HCT116 (cell line): Measurements from ENCODE around the gene SCCPDH. TPM values are rescaled to one million over a fixed set of nuclear protein-coding genes. Genes with fewer than 3 reads are reported as not detected.

Source experiments
- ATAC-seq: fragments of 200-7000 bp; cut with Tn5 transposase; 2 replicates; pipeline ENCODE4 v1.9.1; 2020; ENCODE audit warnings: mild to moderate bottlenecking, moderate library complexity
- BruUV-seq: library from RNA; stranded (reverse); fragments of 400-500 nt; replicated peaks from 2 replicates; lab custom pipeline; 2021; lab: Mats Ljungman, UMichigan
- CTCF ChIA-PET: fragments of 300-600 bp; sonication (Branson Sonifier 250); formaldehyde crosslinking; loops from one replicate; lab custom pipeline; 2021; ENCODE audit warnings: antibody characterized with exemption; lab: Charles Lee
- POLR2A ChIA-PET: fragments of 300-600, 350-600 bp; sonication (Branson Sonifier 250); formaldehyde crosslinking; loops from one replicate; lab custom pipeline; 2021; ENCODE audit warnings: antibody characterized with exemption; lab: Charles Lee
- RAD21 ChIA-PET, 2 experiments: fragments of 300-600 bp; sonication (Branson Sonifier 250); formaldehyde crosslinking; loops; one replicate each; lab custom pipeline; 2023; ENCODE audit warnings: low total read pairs in 2 of 2; ENCODE audit not compliant: uncharacterized antibody in 2 of 2, unreplicated experiment in 2 of 2, low non-redundant PET in 1 of 2; lab: Charles Lee
- DNase-seq: peaks from one replicate; pipeline ENCODE4 v3.0.0-alpha.2; 2010; ENCODE audit warnings: low read depth, low spot score
- H2AFZ ChIP-seq: fragments of 200-600 bp; shearing (Covaris generic), sonication (generic); 2 replicates; pipeline ENCODE4 v1.6.1; 2017; ENCODE audit warnings: low read depth, mixed run types, mixed read lengths, antibody characterized with exemption, low read length; ENCODE audit not compliant: poor library complexity, severe bottlenecking
- H3K27ac ChIP-seq: 2 replicates; pipeline ENCODE4 v1.5.1; 2012; ENCODE audit warnings: low read depth, low read length
- H3K27me3 ChIP-seq: fragments of 200-600 bp; sonication (generic); 2 replicates; pipeline ENCODE4 v1.6.1; 2016; ENCODE audit warnings: mixed run types, low read length, mixed read lengths; ENCODE audit not compliant: insufficient read depth
- H3K36me3 ChIP-seq, 2 experiments: fragments of 200-500 bp in 1 of 2; fragments of 200-600 bp in 1 of 2; sonication (Bioruptor generic) in 1 of 2; sonication (generic) in 1 of 2; 2 replicates each; pipeline versions ENCODE4 v1.5.1 to v1.6.1; 2014 to 2016; ENCODE audit warnings: low read length in 2 of 2, inconsistent platforms in 1 of 2, mixed read lengths in 1 of 2, mixed run types in 1 of 2; ENCODE audit not compliant: insufficient read depth in 2 of 2, control insufficient read depth in 1 of 2
- H3K4me1 ChIP-seq, 2 experiments: fragments of 200-600 bp in 1 of 2; sonication (generic) in 1 of 2; 2 replicates each; pipeline versions ENCODE4 v1.5.1 to v1.6.1; 2012 to 2017; ENCODE audit warnings: low read length in 2 of 2, inconsistent platforms in 1 of 2, mild to moderate bottlenecking in 1 of 2, mixed read lengths in 1 of 2, mixed run types in 1 of 2, moderate library complexity in 1 of 2; ENCODE audit not compliant: insufficient read depth in 2 of 2, control insufficient read depth in 1 of 2
- H3K4me2 ChIP-seq: fragments of 200-600 bp; sonication (generic); 2 replicates; pipeline ENCODE4 v1.6.1; 2017; ENCODE audit warnings: mixed run types, low read length, mixed read lengths
- H3K4me3 ChIP-seq, 2 experiments: fragments of 200-600 bp in 1 of 2; sonication (generic) in 1 of 2; replicated peaks in 1 of 2; 2 replicates each; pipeline ENCODE4 v1.5.1; 2011 to 2016; ENCODE audit warnings: low read length in 2 of 2, control low read depth in 1 of 2, low read depth in 1 of 2, mild to moderate bottlenecking in 1 of 2, mixed read lengths in 1 of 2, mixed run types in 1 of 2
- H3K79me2 ChIP-seq: fragments of 200-600 bp; sonication (generic); 2 replicates; pipeline ENCODE4 v1.6.1; 2017; ENCODE audit warnings: mild to moderate bottlenecking, mixed run types, low read length, moderate library complexity, mixed read lengths; ENCODE audit not compliant: insufficient read depth
- H3K9ac ChIP-seq: fragments of 200-600 bp; sonication (generic); 2 replicates; pipeline ENCODE4 v1.6.1; 2016; ENCODE audit warnings: low read length, mixed read lengths
- H3K9me2 ChIP-seq: fragments of 200-600 bp; sonication (generic), shearing (Covaris generic); 2 replicates; pipeline ENCODE4 v1.6.1; 2017; ENCODE audit warnings: mixed run types, mild to moderate bottlenecking, moderate library complexity; ENCODE audit not compliant: insufficient read depth
- H3K9me3 ChIP-seq, 2 experiments: fragments of 200-500 bp in 1 of 2; fragments of 200-600 bp in 1 of 2; sonication (Bioruptor generic) in 1 of 2; sonication (generic) in 1 of 2; 2 replicates each; pipeline ENCODE4 v1.6.1; 2014 to 2017; ENCODE audit warnings: low read length in 2 of 2, mixed read lengths in 2 of 2, inconsistent platforms in 1 of 2, low read depth in 1 of 2, mild to moderate bottlenecking in 1 of 2, mixed run types in 1 of 2, moderate library complexity in 1 of 2; ENCODE audit not compliant: control insufficient read depth in 1 of 2, insufficient read depth in 1 of 2
- H4K20me1 ChIP-seq: fragments of 200-600 bp; sonication (generic), shearing (Covaris generic); 2 replicates; pipeline ENCODE4 v1.6.1; 2017; ENCODE audit warnings: mixed run types, mild to moderate bottlenecking, moderate library complexity; ENCODE audit not compliant: insufficient read depth
- CBX3 ChIP-seq: IDR thresholded peaks from 2 replicates; pipeline ENCODE4 v1.6.1; 2012; ENCODE audit warnings: low read depth
- CTCF ChIP-seq, 3 experiments: fragments of 200-600 bp in 1 of 3; sonication (generic) in 1 of 3; IDR thresholded peaks in 2 of 3; conservative IDR thresholded peaks in 1 of 3; 2 replicates each; pipeline ENCODE4 v1.5.1; 2012 to 2017; ENCODE audit warnings: low read depth in 2 of 3, low read length in 2 of 3, antibody characterized with exemption in 1 of 3, borderline replicate concordance in 1 of 3, control low read depth in 1 of 3, mild to moderate bottlenecking in 1 of 3, mixed read lengths in 1 of 3, mixed run types in 1 of 3, moderate library complexity in 1 of 3; ENCODE audit not compliant: insufficient read depth in 1 of 3
- EGR1 ChIP-seq: IDR thresholded peaks from 2 replicates; pipeline ENCODE4 v1.6.1; 2012; ENCODE audit warnings: low read depth
- ELF1 ChIP-seq: IDR thresholded peaks from 2 replicates; pipeline ENCODE4 v1.6.1; 2012; ENCODE audit warnings: low read depth, borderline replicate concordance
- JUND ChIP-seq: IDR thresholded peaks from 2 replicates; pipeline ENCODE4 v1.6.1; 2012
- POLR2A ChIP-seq: IDR thresholded peaks from 2 replicates; pipeline ENCODE4 v1.7.0; 2011; ENCODE audit warnings: borderline replicate concordance; ENCODE audit not compliant: insufficient read depth, insufficient read length; ENCODE audit errors: extremely low read depth
- SP1 ChIP-seq: IDR thresholded peaks from 2 replicates; pipeline ENCODE4 v1.6.1; 2012; ENCODE audit warnings: low read depth
- TCF7L2 ChIP-seq: IDR thresholded peaks from 2 replicates; pipeline ENCODE4 v1.7.0; 2011; ENCODE audit warnings: borderline replicate concordance, inconsistent platforms; ENCODE audit not compliant: insufficient read depth, insufficient read length; ENCODE audit errors: extremely low read depth
- YY1 ChIP-seq: IDR thresholded peaks from 2 replicates; pipeline ENCODE4 v1.6.1; 2011; ENCODE audit warnings: low read length, low read depth, moderate library complexity, mild to moderate bottlenecking; ENCODE audit not compliant: insufficient replicate concordance; ENCODE audit errors: extremely low read depth
- ZFX ChIP-seq: fragments of 450-650 bp; IDR thresholded peaks from 2 replicates; pipeline ENCODE4 v1.6.1; 2017
- ZNF274 ChIP-seq: fragments of 200-500 bp; sonication (Bioruptor generic); IDR thresholded peaks from 2 replicates; pipeline ENCODE4 v1.6.1; 2014; ENCODE audit warnings: mild to moderate bottlenecking, low read depth, low read length, inconsistent platforms
- intact Hi-C: fragments of 100-400 bp; cut with micrococcal nuclease; formaldehyde crosslinking; loops from 2 replicates; pipeline ENCODE4 v1.10.0; 2022
- total RNA-seq: library from RNA; stranded (reverse); gene quantifications from one replicate; pipeline ENCODE4 v1.2.1, GENCODE V29; 2021; ENCODE audit not compliant: unreplicated experiment
- TF ChIP-seq, protein P1 (sequence below): IDR thresholded peaks from 2 replicates; pipeline ENCODE4 v1.6.1; 2012
- TF ChIP-seq, protein P2 (sequence below): IDR thresholded peaks from 2 replicates; pipeline ENCODE4 v1.6.1; 2012; ENCODE audit warnings: low read depth

The SCCPDH gene
- total RNA-seq, 1 experiment from 2014 or later = 0.30 TPM

GRCh38 chr1:246748867-246749266 lies 24.7 kb downstream of the SCCPDH start:
- POLR2A ChIA-PET = no interaction called here

More at GRCh38 chr1:246748867-246749266, 24.7 kb downstream of the SCCPDH start:
- Histone ChIP-seq H4K20me1 (no peaks in the 10 kb centered on the region), H3K9ac (no peak overlapping the region), H3K36me3 (no peaks in the 10 kb centered on the region), H2AFZ (no peak overlapping the region), H3K4me2 (no peak overlapping the region), H3K9me3 (no peaks in the 10 kb centered on the region), H3K79me2 (no peaks in the 10 kb centered on the region), H3K27ac (no peak overlapping the region), H3K27me3 (no peaks in the 10 kb centered on the region), H3K4me1 (no peaks in the 10 kb centered on the region), H3K9me2 (no peaks in the 10 kb centered on the region), H3K4me3 (no peak overlapping the region)
- ChIA-PET CTCF (no interaction called here), RAD21 (interaction anchor here in 1 of 2 experiments (0.6 kb wide), 1 partner anchor 242 kb away, joined by 6 read pairs; the partner anchor contains the start of gene SMYD3)
- BruUV-seq = no TSS peak
- ATAC-seq (no peak), DNase-seq (no peak)
- TF ChIP-seq JUND (no peak), ZFX (no peak), CTCF (IDR thresholded peaks at IDR 0.05 in 2 of 3, conservative IDR thresholded peaks at IDR 0.05 in 1 of 3; ENCODE audit: borderline replicate concordance in 1 of 3, insufficient read depth in 1 of 3, low read depth in 2 of 3, low read length in 2 of 3) (no peak), TCF7L2 (no peak), SP1 (no peak), EGR1 (no peak), CBX3 (no peak), ELF1 (no peak), YY1 (no peak), POLR2A (no peak), ZNF274 (no peak)
- TF ChIP-seq, protein P1, sequence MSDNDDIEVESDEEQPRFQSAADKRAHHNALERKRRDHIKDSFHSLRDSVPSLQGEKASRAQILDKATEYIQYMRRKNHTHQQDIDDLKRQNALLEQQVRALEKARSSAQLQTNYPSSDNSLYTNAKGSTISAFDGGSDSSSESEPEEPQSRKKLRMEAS = no peak
- TF ChIP-seq, protein P2, sequence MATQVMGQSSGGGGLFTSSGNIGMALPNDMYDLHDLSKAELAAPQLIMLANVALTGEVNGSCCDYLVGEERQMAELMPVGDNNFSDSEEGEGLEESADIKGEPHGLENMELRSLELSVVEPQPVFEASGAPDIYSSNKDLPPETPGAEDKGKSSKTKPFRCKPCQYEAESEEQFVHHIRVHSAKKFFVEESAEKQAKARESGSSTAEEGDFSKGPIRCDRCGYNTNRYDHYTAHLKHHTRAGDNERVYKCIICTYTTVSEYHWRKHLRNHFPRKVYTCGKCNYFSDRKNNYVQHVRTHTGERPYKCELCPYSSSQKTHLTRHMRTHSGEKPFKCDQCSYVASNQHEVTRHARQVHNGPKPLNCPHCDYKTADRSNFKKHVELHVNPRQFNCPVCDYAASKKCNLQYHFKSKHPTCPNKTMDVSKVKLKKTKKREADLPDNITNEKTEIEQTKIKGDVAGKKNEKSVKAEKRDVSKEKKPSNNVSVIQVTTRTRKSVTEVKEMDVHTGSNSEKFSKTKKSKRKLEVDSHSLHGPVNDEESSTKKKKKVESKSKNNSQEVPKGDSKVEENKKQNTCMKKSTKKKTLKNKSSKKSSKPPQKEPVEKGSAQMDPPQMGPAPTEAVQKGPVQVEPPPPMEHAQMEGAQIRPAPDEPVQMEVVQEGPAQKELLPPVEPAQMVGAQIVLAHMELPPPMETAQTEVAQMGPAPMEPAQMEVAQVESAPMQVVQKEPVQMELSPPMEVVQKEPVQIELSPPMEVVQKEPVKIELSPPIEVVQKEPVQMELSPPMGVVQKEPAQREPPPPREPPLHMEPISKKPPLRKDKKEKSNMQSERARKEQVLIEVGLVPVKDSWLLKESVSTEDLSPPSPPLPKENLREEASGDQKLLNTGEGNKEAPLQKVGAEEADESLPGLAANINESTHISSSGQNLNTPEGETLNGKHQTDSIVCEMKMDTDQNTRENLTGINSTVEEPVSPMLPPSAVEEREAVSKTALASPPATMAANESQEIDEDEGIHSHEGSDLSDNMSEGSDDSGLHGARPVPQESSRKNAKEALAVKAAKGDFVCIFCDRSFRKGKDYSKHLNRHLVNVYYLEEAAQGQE = no peak
- intact Hi-C loops = no loop called here
